Activated CD4-positive, alpha-beta T cell treated with anti-CD3 and anti-CD28 coated beads for 4 hours (primary cell): Measurements from ENCODE around the gene CCDC90B.
"Not testable (repeated sequence)": the region's sequence is repeated elsewhere in the genome, so short reads cannot be mapped to it uniquely, and the experiment has no call there.

Experiments
- DNase-seq, 2 donors: peaks; one replicate each; pipeline ENCODE4 v3.0.0-alpha.2; 2020

Gene CCDC90B

GRCh38 chr11:83285151-83285770, 906 bp downstream of the CCDC90B start:
- no peak for DNase-seq

GRCh38 chr11:83284501-83285150, 1.5 kb downstream of the CCDC90B start:
- DNase-seq: no peak

- no peak for DNase-seq
These were observed 4.0 kb downstream of the CCDC90B start for GRCh38 chr11:83282084-83282716.

- no peak for DNase-seq
These were observed 5.9 kb downstream of the CCDC90B start for GRCh38 chr11:83280256-83280655.

- DNase-seq: no peak
These were observed 7.8 kb downstream of the CCDC90B start for GRCh38 chr11:83278351-83278750.

GRCh38 chr11:83275888-83276641, 10.1 kb downstream of the CCDC90B start:
- DNase-seq: no peak

- no peak for DNase-seq
These were observed 13.5 kb downstream of the CCDC90B start for GRCh38 chr11:83272627-83273026.

GRCh38 chr11:83271734-83272133, 14.4 kb downstream of the CCDC90B start:
- not testable (repeated sequence) for DNase-seq

- DNase-seq: not testable (repeated sequence)
These were observed 17.1 kb downstream of the CCDC90B start for GRCh38 chr11:83269080-83269479.

- no peak for DNase-seq
These were observed 20.8 kb downstream of the CCDC90B start for GRCh38 chr11:83265331-83265730.

- DNase-seq: no peak
These were observed 26.6 kb downstream of the CCDC90B start for GRCh38 chr11:83259559-83259958.

GRCh38 chr11:83257761-83258168, 28.4 kb downstream of the CCDC90B start:
- no peak for DNase-seq

GRCh38 chr11:83256602-83257340, 29.4 kb downstream of the CCDC90B start:
- no peak for DNase-seq

- no peak for DNase-seq
These were observed 30.8 kb downstream of the CCDC90B start for GRCh38 chr11:83255366-83255765.

GRCh38 chr11:83252941-83253340, 33.2 kb downstream of the CCDC90B start:
- no peak for DNase-seq

- no peak for DNase-seq
These were observed 33.9 kb downstream of the CCDC90B start for GRCh38 chr11:83252266-83252665.

- DNase-seq: peak in 1 of 2 donors; percentile 15
These were observed 36.1 kb downstream of the CCDC90B start for GRCh38 chr11:83249972-83250593.

GRCh38 chr11:83249445-83249844, 36.7 kb downstream of the CCDC90B start:
- no peak for DNase-seq

GRCh38 chr11:83241291-83241946, 44.7 kb downstream of the CCDC90B start:
- DNase-seq: peak; percentile 3 to 4

- DNase-seq: no peak
These were observed 48.1 kb downstream of the CCDC90B start for GRCh38 chr11:83238111-83238510.

GRCh38 chr11:83235825-83236224, 50.3 kb downstream of the CCDC90B start:
- no peak for DNase-seq

GRCh38 chr11:83223457-83223856, 62.7 kb downstream of the CCDC90B start:
- DNase-seq: no peak
